ENCODE measurements around the gene ATP6V0B.

The ATP6V0B gene

DNA sequence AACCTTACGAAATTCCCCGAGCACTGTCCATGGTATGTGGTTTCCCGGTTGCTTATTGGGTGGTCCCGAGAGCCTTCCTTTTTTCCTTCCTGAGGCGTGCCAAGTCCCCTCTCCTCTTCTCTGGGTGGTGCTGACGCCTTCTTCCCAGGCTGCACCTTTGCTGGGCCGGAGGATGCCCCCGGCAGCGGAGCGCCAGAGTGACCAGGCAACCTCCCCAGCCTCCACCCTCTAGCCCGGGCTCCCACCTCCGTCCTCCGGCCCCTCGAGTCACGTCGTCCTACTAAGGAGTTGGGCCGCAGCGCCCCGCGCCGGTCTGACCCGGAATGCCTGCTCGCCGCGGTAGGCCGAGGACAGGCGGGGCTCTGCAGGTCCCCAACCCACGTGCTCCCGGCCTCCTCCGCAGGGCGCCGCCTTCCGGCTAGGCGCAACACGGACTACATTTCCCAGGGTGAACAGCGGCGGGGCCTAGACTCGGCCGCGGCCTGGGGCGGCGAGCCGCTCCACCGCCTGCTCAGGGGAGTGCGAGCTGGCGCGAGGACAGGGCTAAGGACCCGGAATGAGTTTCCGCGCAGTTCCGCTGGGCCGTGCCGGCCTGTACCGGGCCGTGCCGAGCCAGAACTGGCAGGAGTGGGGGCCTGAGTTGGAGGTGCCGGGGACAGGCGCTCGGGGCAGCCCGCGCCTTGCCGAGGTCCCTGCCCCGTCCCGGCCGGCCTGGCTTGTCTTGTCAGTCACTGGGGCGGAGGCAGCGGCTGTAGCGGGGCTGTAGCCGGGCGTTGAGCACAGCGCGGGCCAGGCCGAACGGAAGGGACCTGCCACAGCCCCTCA, 28.3 kb upstream of the ATP6V0B start, which contains the start of gene IPO13:
Gene IPO13 (plus strand): TSS at position 715 of the 825 bp plus-strand sequence. CDS start 651 bp downstream, outside the sequence.
- DNase-seq (ENCODE audit: low read depth in 3 of 3), result peak; percentile 87 to 95 (median 92)

DNA sequence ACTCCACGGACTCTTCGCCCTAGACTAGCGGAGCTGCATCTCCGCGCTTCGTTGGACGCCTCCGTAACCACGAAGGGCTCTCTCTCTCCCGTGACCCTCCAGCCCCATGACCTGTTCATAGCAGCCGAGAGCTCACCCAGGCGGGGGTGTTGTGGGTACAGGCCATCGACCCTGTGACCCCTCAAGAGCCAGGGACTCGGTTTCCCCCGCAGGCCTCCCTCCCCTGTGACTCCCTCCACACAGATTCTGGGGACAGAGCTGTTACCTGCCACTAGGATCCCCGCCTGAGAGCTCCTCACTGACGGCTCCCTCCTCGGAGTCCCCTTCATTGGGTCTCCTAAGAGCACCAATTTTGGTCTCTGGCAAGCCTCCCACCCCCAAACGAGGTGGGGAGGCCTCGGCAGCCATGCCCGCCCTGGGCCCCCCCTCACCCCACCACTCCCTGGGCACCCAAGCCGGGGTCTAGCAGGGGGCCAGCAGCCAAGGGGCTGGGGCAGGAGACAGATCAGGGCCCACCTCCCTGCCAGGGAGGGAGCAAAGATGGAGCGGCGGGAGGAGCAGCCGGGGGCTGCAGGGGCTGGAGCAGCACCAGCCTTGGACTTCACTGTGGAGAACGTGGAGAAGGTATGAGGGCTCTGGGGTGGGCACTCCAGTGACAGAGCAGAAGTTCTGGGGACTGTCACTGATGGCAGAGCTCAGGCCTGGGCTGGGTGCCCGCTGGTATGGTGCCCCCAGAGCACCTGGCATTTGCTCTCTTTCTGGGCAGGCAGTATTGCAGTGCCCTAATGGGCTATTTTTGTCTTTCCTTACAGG, 27.5 kb upstream of the ATP6V0B start:
- DNase-seq (ENCODE audit: low read depth in 3 of 3), result no peak

DNA sequence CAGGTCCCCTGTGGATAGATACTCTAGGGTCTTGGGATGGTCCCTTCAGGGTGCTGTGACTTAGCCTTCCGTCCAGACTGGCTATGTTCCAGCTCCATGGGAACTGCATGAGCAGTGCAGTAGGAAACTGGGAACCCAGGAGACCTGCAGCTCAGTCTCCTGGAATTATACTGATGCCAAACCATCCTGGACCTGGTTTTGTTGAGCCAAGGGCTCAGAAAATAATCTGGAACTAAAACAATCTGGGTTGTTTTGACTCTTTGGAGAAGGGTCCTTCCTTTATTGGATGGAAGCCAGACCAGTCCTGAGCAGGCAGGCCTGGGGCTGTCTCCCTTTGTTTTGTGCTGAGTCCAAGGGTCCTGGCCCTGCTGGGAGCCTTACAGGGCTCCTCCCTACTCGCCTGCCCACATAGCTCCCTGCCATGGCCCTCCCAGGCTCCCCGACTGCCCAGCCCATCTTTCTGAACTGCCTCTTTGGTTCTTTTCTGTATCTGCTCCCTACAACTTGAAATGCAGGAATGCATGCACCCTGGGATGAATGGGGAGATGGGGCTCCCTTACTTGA, 26.8 kb upstream of the ATP6V0B start:
- no peak for DNase-seq (ENCODE audit: low read depth in 3 of 3)

DNA sequence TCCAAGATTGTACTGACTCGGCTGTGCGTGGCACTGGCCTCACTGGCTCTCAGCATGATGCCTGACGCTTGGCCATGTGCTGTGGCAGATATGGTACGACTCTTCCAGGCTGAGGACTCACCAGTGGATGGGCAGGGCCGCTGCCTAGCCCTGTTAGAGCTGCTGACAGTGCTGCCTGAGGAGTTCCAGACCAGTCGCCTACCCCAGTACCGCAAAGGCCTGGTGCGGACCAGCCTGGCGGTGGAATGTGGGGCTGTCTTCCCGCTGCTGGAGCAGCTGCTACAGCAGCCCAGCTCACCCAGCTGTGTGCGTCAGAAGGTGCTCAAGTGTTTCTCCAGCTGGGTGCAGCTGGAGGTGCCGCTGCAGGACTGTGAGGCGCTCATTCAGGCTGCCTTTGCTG, 25.1 kb upstream of the ATP6V0B start:
- DNase-seq (ENCODE audit: low read depth in 3 of 3), result no peak

DNA sequence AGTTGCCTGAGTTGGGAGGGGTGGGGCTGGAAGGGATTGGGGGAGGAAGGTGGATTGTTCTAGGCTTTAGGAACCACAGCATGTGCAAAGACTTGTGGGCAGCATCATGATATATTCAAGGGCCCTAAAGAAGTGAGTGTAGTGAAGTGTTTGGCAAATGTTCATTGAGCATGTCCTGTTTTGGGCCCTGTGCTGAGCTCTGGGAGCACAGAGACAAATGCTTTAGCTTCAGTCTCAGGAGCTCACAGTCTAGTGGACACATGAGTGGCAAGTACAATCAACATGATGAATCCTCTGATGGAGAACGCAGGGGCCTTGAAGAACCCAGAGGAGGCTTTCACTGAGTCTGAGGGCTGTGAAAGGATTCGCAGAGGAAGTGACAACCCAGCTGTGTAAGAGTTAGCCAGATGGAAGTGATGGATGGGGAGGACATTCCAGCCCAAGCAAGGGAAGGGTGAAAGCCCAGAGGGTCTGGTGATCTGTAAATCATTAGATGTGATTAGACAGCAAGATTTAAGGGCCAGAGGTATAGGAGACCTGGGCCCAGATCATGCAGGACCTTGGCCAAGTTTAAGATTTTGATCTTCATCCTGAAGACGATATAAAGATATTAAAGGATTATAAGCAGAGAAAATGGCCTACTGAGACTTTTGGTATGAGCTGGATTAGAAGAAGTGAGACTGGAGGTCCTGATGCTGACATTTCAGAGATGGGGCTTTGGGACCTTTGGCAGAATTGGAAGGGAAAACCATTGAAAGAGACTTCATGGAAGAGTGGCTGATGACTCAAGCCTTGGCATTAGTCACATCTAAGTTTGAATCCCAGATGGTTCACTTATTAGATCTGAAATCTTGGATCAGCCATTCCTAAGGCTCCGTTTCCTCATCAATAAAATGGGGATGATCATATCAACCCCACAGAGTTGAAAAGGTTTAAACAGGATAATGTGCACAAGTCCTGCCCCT, 23.5 kb upstream of the ATP6V0B start:
- DNase-seq (ENCODE audit: low read depth in 3 of 3), result no peak

DNA sequence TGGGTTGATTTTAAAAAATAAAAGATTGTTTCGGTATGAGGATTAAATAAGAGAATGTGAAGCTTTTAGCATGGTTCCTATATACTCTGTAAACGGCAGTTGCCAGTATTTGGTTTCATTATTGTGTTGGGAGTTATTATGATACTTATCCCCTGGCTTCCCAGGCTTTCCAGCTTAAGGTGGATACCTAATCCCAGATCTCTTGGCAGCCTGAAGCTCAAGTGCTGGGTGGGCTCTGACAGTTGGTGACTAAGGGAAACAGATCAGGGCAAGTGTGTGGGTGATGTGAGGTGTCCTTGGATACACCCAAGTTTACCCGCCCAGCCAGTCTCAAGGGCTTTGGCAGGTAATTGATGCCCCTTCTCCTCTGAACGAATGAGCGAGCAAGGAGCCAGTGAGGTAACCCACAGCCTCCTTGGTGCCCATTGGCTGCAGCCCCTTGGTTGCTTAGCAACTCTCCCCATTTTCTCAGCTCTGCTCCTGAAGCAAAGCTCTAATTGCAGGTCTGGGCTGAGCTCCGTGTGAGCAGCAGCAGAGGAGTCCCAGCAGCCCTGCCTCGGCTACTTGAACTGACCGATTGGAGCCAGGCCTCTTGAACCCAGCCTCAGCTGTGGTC, 21.9 kb upstream of the ATP6V0B start:
- no peak for DNase-seq (ENCODE audit: low read depth in 3 of 3)

DNA sequence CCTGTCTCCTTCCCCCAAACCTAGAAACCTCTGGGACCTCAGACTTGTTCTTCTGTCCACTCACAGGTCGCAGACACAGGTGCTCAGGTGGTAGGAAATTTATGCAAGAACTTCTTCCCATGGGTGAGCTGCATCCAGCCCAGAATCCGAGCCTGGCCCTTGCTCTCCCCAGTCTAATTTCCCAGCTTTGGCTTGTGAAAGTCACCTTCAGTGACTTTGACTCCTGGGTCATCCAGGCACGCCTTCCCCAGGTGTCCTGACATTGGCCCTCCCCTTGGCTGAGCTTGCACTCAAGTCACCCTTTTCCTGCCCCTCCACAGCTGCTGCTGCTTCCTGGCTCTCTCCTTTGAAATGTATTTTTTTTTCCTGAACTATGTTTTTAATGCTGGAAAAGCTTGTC, 21.4 kb upstream of the ATP6V0B start:
- DNase-seq (ENCODE audit: low read depth in 3 of 3), result no peak

DNA sequence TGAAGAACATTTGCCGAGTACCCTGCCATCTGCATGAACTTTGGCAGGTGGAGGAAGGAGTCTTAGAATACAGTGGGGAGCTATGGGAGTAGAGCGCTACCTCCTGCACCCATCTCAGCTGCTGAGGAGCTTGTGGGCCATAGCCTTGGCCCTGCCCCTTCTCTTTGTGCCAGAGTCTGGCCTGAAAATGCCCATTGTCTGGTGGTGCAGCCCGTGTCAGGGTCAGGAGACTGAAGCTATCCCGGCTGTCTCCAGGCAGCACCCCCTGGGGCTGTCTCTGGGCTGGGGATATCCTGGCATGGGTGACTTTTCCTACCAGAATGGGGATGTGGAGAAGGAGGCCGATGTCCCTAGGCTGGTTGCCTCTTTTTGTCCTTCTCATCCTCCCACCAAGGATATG, 20.7 kb upstream of the ATP6V0B start:
- no peak for DNase-seq (ENCODE audit: low read depth in 3 of 3)

DNA sequence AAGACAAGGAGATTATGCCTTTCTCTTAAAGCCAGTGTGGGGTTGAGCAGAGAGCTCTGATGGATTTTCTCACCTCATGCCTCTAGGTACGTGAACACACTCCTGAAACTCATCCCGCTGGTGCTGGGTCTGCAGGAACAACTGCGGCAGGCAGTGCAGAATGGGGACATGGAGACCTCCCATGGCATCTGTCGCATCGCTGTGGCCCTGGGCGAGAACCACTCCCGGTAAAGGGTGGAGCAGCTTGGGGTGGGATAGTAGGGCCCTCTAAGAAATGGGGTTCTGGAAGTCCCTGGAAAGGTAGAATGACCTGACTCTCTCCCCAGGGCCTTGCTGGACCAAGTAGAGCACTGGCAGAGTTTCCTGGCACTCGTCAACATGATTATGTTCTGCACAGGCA, 18.5 kb upstream of the ATP6V0B start:
- DNase-seq (ENCODE audit: low read depth in 3 of 3), result no peak

DNA sequence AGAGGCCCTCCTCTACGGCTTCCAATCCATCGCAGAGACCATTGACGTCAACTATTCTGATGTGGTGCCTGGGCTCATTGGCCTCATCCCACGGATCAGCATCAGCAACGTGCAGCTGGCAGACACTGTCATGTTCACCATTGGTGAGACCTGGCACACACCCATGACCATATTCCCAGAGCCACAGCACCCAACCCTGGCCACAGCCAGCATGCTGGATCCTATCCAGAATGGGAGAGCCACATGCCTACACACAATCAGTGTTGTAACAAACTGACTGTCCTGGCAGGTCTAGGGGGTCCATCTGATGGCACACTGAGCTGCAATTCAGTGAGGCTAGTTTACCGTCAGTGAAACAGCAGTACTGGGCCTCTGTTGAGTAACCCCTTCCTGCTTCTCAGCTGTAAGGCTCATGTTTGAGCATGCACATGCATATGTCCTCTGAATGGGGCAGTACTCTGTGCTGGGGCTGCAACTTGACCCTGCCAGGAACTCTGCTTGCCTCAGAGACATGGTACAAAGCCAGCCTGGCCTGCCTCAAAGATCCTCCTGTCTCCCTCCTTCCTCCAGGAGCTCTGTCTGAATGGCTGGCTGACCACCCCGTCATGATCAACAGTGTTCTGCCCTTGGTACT, 17.2 kb upstream of the ATP6V0B start:
- DNase-seq (ENCODE audit: low read depth in 3 of 3), result no peak

DNA sequence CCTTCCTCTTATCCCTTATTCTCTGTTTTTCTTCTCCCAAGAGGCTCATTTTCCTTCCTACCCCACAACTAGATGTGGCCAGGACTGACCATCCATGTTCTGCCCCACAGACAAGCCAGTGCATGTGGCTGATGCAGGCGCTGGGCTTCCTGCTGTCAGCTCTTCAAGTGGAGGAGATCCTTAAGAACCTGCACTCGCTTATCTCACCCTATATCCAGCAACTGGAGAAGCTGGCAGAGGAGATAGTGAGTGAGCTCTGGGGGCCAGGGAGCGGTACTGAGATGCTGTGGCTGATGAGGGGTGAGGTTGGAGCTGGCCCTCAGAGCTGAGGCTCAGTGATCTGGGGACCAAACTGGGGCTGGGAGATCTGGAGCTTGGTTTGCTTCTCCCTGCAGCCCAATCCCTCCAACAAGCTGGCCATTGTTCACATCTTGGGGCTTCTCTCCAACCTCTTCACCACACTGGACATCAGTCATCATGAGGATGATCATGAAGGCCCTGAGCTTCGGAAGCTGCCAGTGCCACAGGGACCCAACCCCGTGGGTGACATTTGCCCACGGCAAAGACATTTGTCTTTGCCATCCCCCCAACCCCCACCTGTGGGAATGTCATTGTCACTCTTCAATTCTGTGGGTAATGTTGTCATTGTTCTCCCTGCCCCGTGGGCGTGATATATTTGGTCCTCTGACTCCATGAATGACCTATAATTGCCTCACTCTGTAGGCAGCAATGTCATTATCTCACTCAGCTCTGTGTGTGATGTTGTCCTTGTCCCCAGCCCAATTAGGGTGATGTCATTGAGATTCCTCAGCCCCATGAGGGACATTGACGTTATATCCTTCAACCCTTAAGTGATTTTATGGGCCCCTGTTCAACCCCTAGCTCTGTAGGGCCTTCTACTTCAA, 16.2 kb upstream of the ATP6V0B start:
- DNase-seq (ENCODE audit: low read depth in 3 of 3), result no peak

DNA sequence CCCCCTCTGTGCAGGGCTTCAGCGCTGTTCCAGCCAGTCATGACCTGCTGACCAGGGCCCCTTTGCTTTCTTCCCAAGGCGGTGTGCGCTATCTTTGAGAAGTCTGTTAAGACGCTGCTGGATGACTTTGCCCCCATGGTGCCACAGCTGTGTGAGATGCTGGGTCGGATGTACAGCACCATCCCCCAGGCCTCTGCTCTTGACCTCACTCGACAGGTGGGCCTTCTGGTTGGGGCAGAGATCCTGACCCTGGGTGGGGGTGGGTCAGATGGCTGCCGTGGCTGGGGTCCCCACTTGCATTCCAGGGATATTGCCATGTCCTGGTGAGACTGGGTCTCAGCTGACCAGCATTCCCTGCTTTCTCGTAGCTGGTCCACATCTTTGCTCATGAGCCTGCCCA, 14.0 kb upstream of the ATP6V0B start:
- DNase-seq (ENCODE audit: low read depth in 3 of 3), result no peak

DNA sequence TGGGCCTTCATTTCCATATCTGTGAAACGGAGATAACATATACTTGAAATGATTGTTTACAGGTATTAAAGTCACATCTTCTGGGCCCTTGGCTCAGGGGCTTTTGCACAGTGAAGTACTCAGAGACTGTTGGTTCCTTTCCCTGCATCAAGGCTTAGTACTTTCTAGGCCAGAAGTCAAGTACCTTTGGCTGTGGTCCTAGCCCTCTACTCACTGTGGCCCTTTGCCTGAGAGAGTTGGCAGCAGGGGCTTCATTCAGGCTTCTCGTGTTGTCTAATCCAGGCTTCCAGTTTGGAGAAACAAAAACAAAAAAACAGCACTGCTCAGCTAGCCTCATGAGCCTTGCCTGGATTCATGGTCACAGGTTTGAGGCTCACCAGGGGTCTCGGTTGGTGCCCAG, 13.1 kb upstream of the ATP6V0B start:
- DNase-seq (ENCODE audit: low read depth in 3 of 3), result no peak

DNA sequence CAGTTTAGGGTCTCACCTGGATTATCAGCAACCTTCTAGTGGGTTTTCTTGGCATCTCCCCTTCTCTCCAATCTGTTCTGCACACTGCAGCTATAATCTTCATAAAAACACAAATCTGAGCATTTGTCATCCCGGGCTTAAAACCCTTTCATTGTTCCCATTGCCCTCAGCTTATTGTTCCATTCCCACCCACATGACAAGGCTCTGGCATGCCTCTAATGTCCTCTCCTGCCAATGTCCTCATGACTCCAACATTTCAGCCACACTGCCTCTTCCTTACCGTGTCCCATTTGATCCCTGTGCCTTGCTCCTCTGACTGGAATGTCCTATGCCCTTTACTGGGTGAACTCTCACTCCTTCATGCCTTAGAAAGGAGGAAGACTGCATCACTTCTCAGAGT, 12.4 kb upstream of the ATP6V0B start:
- DNase-seq (ENCODE audit: low read depth in 3 of 3), result no peak

DNA sequence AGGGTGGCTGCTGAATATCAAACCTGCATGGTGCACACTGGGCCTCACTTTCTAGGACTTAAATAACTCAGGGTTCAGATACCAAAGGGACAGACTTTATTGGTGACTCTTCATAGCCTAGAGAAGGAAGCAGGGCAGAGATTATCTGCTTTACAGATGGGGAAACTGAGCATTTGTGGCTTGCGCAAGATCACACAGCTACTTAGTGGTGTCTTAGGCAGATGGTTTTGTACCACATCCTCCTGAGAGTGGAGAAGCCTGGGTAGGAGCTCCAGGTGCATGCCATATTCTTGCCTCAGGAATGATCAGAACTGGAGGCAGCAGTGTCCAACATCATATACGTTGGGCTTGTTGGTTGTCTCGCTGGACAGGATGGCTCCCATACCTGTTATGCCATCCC, 11.8 kb upstream of the ATP6V0B start:
- no peak for DNase-seq (ENCODE audit: low read depth in 3 of 3)

DNA sequence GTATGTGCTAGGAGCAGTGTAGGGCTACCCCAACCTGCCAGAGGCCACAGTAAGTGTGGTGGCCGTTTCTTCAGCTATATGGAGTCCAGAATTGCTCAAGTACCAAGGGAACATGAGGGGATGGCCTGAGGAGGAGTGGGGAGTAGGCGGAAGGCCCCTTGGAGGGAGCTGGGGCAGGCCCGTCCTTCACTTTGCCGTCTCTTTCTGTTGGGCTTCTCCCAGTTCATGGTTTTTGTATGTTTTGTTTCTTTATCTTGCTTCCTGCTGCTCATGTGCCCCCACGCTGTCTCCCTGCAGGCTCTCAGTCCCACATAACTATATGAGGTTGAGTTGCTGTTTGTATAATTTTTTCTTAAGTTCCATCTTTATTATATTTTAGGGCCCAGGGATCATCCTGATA, 10.9 kb upstream of the ATP6V0B start:
- DNase-seq (ENCODE audit: low read depth in 3 of 3), result no peak

DNA sequence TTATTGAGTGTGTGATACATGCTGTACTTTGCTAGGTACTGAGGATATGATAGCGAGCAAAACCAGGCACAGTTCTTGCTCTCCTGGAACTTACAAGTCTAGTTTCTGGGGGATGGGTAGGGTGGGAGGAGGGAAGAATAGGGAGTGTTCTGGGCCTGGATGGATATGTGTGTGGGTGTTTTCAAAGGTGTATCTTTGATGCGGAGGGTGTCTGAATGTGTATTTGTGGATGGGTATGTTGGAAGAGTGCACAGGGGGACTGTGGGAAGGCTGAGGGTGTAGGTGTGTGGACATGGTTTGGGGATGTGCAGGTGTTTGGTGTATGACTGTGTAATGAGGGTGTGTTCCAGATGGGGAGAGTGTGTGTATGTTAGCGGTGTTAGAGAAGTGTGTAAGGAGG, 9.4 kb upstream of the ATP6V0B start:
- no peak for DNase-seq (ENCODE audit: low read depth in 3 of 3)

DNA sequence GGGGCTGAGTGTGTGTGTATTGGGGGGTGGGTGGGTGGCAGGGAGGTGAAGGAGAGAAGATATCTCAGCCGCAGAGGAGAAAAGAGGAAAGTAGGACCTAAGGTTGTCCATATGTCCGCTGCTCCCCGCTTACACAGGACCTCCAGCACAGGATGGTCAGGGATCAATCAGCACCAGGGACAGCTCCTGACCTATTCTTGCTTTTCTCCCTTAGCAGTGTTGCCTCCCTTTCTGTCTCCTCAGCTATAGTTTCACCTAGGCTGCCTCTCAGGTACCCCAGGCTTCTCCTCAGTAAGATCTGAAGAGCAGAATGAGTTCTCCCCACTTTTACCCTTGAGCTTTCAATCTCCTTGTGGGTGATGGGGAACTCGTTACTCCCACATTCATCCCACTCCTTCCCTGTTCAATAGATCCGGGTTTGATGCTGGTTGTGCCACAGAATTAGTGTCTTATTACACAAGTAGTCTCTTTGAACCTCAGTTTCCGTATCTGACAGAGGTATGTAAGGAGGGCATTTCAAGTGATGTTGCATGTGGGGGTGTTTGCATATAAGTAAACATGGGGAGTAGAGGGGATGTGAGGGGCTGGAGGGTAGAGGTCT, 6.3 kb upstream of the ATP6V0B start:
- no peak for DNase-seq (ENCODE audit: low read depth in 3 of 3)

DNA sequence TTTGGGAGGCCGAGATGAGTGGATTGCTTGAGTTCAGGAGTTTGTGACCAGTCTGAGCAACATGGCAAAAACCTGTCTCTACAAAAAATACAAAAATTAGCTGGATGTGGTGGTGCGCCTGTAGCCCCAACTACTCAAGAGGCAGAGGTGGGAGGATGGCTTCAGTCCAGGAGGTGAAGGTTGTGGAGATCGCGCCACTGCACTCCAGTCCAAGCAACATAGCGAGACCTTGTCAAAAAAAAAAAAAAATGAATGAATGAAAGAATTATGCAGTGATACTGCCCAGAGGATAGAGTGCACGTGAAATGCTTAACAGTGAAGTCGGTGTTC, 5.4 kb upstream of the ATP6V0B start:
- no peak for DNase-seq (ENCODE audit: low read depth in 3 of 3)
